Endodermal cell (in vitro differentiated cells): ENCODE measurements around the gene SEC16A. TPM values are rescaled to one million over a fixed set of nuclear protein-coding genes. Genes with fewer than 3 reads are reported as not detected.

Experiments used
- DNase-seq: peaks from one replicate; pipeline ENCODE4 v3.0.0-alpha.2; 2017
- H3K27ac ChIP-seq: 2 replicates; pipeline ENCODE4 v1.5.1; 2013; ENCODE audit warnings: mild to moderate bottlenecking, low read depth, low read length, moderate library complexity
- H3K27me3 ChIP-seq: 2 replicates; pipeline ENCODE4 v1.6.1; 2013; ENCODE audit warnings: mild to moderate bottlenecking, low read length, moderate library complexity; ENCODE audit not compliant: insufficient read depth, control insufficient read depth, poor library complexity, severe bottlenecking
- H3K36me3 ChIP-seq: 2 replicates; pipeline ENCODE4 v1.7.0; 2013; ENCODE audit warnings: mild to moderate bottlenecking, low read length, moderate library complexity; ENCODE audit not compliant: control insufficient read depth, insufficient read depth
- H3K4me1 ChIP-seq: one replicate; pipeline ENCODE4 v1.7.0; 2013; ENCODE audit warnings: low read length; ENCODE audit not compliant: control insufficient read depth, insufficient read depth
- H3K4me3 ChIP-seq: 2 replicates; pipeline ENCODE4 v1.5.1; 2013; ENCODE audit warnings: mild to moderate bottlenecking, low read length, moderate library complexity
- H3K9ac ChIP-seq: 2 replicates; pipeline ENCODE4 v1.6.1; 2013; ENCODE audit warnings: mild to moderate bottlenecking, low read length, moderate library complexity; ENCODE audit not compliant: poor library complexity, severe bottlenecking; ENCODE audit errors: extremely low read depth
- H3K9me3 ChIP-seq: 2 replicates; pipeline ENCODE4 v1.6.1; 2013; ENCODE audit warnings: mild to moderate bottlenecking, low read length, moderate library complexity; ENCODE audit not compliant: control insufficient read depth
- H3K27ac Mint-ChIP-seq: 2 replicates; pipeline ENCODE4 v1.8.0; 2020; ENCODE audit warnings: mixed read lengths
- H3K27me3 Mint-ChIP-seq: 2 replicates; pipeline ENCODE4 v1.8.0; 2021; ENCODE audit warnings: mild to moderate bottlenecking, mixed read lengths; ENCODE audit not compliant: insufficient read depth
- H3K36me3 Mint-ChIP-seq: 2 replicates; pipeline ENCODE4 v1.8.0; 2020; ENCODE audit warnings: low read depth, mixed read lengths
- H3K4me1 Mint-ChIP-seq: 2 replicates; pipeline ENCODE4 v1.8.0; 2020; ENCODE audit warnings: mixed read lengths
- H3K4me3 Mint-ChIP-seq: 2 replicates; pipeline ENCODE4 v1.8.0; 2020; ENCODE audit warnings: mild to moderate bottlenecking, moderate library complexity, mixed read lengths
- H3K9me3 Mint-ChIP-seq: 2 replicates; pipeline ENCODE4 v1.8.0; 2020; ENCODE audit warnings: mild to moderate bottlenecking, mixed read lengths
- WGBS, 2 experiments: methylation state at CpG; one replicate each; pipeline versions ENCODE4 v1.1.5 to v1.1.7; 2013; ENCODE audit warnings: missing lambda C conversion rate in 2 of 2, mixed read lengths in 1 of 2; ENCODE audit not compliant: insufficient coverage in 1 of 2, insufficient read length in 1 of 2; 5-methylcytosine and 5-hydroxymethylcytosine counted together
- total RNA-seq, 2 donors: library from RNA; stranded (reverse); fragmentation: NEBNext Ultra II Directional in 1 of 2; extraction: Animal tissue kit (Norgen Biotek cat#: 25700) in 1 of 2; gene quantifications; 2 replicates in 1 of 2; 3 replicates in 1 of 2; pipeline ENCODE4 v1.2.1, GENCODE V29; 2021
- TF ChIP-seq, protein P1 (sequence below): fragments of 200-600 bp; sonication (generic); conservative IDR thresholded peaks from 2 replicates; pipeline ENCODE4 v1.5.0; 2021; ENCODE audit warnings: antibody characterized with exemption, mild to moderate bottlenecking

Gene SEC16A
- total RNA-seq, 2 donors from 2014 or later: 54.6 to 60.7 TPM

GRCh38 chr9:136497916-136498695 lies 15.3 kb upstream of the SEC16A start:
- no peaks in the 10 kb centered on the region for H3K9me3 Mint-ChIP-seq
- WGBS, 2 experiments: 95 to 98% methylated on average over 9 to 28 of the region's 28 CpGs

DNA sequence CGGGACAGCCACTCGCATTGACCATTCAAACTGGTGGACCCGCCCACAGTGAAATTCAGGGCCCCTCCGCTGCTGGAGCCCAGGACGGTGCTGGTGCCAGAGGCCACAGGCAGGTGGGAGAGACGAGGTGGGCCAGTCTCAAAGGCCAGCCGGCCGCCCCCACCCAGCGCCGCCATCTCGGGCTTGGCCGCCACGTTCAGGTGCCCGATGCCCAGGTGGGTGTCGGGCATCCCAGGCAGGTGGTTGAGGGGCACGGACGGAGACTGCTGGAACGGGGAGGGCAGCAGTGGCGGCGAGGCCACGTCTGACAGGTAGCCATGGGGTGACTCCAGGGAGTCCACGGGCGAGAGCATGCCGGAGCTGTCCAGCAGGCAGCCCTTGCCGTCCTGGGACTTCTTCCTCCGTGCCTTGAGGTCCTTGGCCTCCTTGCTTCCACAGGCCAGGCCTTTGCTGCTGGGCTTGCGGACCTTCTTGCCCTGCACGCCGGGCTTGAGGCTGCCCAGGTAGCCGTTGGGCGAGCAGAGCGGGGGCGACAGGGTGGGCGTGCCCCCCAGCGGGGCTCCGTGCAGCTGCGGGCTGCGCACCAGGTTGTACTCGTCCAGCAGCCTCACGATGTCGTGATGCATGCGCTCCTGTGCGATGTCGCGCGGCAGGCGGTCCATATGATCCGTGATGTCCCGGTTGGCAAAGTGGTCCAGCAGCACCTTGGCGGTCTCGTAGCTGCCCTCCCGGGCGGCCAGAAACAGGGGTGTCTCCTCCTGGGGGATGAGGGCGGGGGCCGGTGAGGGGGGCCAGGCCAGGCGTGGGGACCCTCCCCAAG lies 14.2 kb upstream of the SEC16A start:
- TF ChIP-seq, protein P1, sequence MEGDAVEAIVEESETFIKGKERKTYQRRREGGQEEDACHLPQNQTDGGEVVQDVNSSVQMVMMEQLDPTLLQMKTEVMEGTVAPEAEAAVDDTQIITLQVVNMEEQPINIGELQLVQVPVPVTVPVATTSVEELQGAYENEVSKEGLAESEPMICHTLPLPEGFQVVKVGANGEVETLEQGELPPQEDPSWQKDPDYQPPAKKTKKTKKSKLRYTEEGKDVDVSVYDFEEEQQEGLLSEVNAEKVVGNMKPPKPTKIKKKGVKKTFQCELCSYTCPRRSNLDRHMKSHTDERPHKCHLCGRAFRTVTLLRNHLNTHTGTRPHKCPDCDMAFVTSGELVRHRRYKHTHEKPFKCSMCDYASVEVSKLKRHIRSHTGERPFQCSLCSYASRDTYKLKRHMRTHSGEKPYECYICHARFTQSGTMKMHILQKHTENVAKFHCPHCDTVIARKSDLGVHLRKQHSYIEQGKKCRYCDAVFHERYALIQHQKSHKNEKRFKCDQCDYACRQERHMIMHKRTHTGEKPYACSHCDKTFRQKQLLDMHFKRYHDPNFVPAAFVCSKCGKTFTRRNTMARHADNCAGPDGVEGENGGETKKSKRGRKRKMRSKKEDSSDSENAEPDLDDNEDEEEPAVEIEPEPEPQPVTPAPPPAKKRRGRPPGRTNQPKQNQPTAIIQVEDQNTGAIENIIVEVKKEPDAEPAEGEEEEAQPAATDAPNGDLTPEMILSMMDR: no peak
- Mint-ChIP-seq H3K36me3 (peaks cover 9% of the 10 kb centered on the region), H3K27me3 (no peaks in the 10 kb centered on the region), H3K4me3 (no peak overlapping the region), H3K4me1 (no peaks in the 10 kb centered on the region), H3K27ac (no peak overlapping the region), H3K9me3 (no peaks in the 10 kb centered on the region)
- 94 to 95% methylated on average over 39 to 56 of the region's 56 CpGs for WGBS, 2 experiments
- no peak overlapping the region for H3K9ac ChIP-seq
- no peak overlapping the region for H3K4me3 ChIP-seq
- no peak overlapping the region for H3K27ac ChIP-seq
- no peaks in the 10 kb centered on the region for H3K27me3 ChIP-seq
- H3K9me3 ChIP-seq: no peaks in the 10 kb centered on the region
- no peaks in the 10 kb centered on the region for H3K36me3 ChIP-seq
- DNase-seq: no peak
- H3K4me1 ChIP-seq: no peaks in the 10 kb centered on the region

More at GRCh38 chr9:136497916-136498695, 15.3 kb upstream of the SEC16A start:
- Histone ChIP-seq H3K27ac (no peak overlapping the region), H3K9ac (no peak overlapping the region), H3K27me3 (no peaks in the 10 kb centered on the region), H3K36me3 (no peaks in the 10 kb centered on the region), H3K4me3 (no peak overlapping the region), H3K4me1 (no peaks in the 10 kb centered on the region), H3K9me3 (no peaks in the 10 kb centered on the region)
- TF ChIP-seq, protein P1: no peak
- H3K36me3 Mint-ChIP-seq: peaks cover 13% of the 10 kb centered on the region
- no peaks in the 10 kb centered on the region for H3K27me3 Mint-ChIP-seq
- H3K27ac Mint-ChIP-seq: no peak overlapping the region
- DNase-seq: no peak
- H3K4me1 Mint-ChIP-seq: no peaks in the 10 kb centered on the region
- no peak overlapping the region for H3K4me3 Mint-ChIP-seq

DNA sequence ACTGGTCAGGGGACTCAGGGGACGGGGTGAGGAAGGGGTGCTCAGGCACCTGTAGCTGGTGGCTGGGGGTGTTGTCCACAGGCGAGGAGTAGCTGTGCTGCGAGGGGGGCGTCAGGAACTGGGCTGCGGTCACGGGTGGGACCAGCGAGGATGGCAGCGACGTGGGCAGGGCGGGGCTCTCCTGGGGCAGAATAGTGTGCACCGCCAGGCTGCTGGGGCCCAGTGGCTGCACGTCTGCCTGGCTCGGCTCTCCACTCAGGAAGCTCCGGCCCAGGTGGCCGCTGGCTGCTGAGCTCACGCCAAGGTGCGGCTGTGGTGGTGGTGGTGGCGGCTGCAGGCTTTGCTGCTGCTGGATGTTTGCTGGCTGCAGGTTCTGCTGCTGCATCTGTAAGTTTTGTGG lies 13.3 kb upstream of the SEC16A start:
- H3K27ac ChIP-seq: no peak overlapping the region
- no peak overlapping the region for H3K4me3 ChIP-seq
- no peaks in the 10 kb centered on the region for H3K36me3 ChIP-seq
- H3K9ac ChIP-seq: no peak overlapping the region
- H3K4me1 ChIP-seq: no peaks in the 10 kb centered on the region
- Mint-ChIP-seq H3K9me3 (no peaks in the 10 kb centered on the region), H3K36me3 (peaks cover 8% of the 10 kb centered on the region), H3K4me3 (no peak overlapping the region), H3K27ac (no peak overlapping the region), H3K27me3 (no peaks in the 10 kb centered on the region), H3K4me1 (no peaks in the 10 kb centered on the region)
- 92 to 99% methylated on average over 16 to 18 of the region's 18 CpGs for WGBS, 2 experiments
- no peak for DNase-seq
- no peaks in the 10 kb centered on the region for H3K27me3 ChIP-seq
- H3K9me3 ChIP-seq: no peaks in the 10 kb centered on the region
- TF ChIP-seq, protein P1: no peak
